GM19372 (cell line): ENCODE measurements around the gene TP63.
A peak's percentile ranks its signal among the peaks of the same experiment; 100 is the strongest.

Source experiments
- ATAC-seq: cut with Tn5 transposase; IDR thresholded peaks from one replicate; pipeline ENCODE4 v1.9.1; 2021; ENCODE audit warnings: mild to moderate bottlenecking, low read depth, moderate library complexity; ENCODE audit not compliant: unreplicated experiment

Gene TP63

GRCh38 chr3:189805375-189806067 lies 174.3 kb downstream of the TP63 start:
- ATAC-seq, result no peak

DNA sequence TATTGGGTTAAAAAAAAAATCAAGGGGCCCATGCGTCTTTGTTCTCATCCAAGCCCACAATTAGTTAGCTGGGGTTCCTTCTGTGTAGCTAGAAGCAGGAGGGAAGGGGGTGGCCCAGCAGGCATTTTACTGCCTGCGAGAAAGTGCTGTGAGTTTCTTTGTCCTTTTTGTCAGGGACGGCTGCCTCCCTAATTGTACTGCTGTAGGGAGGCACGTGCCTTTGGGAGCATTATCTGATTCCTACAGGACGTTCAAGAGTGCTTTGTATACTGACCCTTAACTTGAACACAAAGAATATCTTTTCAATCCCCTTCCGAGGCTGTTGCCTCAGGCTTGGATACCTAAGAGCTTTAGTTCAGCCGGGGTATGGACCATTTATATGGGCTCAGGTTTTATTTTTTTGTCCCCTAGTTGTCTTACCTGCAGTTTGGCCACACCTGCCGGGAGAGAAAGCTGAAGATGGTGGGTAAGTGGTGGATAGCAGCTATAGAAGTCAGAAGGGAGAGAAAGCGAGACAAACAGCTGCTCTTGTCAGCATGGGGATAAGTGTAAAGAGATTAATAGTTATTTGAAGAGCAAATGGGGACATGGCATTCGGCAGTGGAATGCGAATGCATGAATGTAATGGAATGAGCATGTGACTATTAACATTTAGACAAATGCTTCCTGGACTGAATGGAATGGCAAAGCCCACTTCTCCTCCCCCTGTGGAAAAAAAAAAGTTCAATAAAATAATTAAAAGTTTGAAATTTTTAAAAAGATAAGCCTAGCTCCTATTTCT lies 175.2 kb downstream of the TP63 start:
- no peak for ATAC-seq

- no peak for ATAC-seq
Observed at GRCh38 chr3:189808246-189809007, 177.2 kb downstream of the TP63 start.

- no peak for ATAC-seq
Observed at GRCh38 chr3:189809583-189809982, 178.4 kb downstream of the TP63 start.

DNA sequence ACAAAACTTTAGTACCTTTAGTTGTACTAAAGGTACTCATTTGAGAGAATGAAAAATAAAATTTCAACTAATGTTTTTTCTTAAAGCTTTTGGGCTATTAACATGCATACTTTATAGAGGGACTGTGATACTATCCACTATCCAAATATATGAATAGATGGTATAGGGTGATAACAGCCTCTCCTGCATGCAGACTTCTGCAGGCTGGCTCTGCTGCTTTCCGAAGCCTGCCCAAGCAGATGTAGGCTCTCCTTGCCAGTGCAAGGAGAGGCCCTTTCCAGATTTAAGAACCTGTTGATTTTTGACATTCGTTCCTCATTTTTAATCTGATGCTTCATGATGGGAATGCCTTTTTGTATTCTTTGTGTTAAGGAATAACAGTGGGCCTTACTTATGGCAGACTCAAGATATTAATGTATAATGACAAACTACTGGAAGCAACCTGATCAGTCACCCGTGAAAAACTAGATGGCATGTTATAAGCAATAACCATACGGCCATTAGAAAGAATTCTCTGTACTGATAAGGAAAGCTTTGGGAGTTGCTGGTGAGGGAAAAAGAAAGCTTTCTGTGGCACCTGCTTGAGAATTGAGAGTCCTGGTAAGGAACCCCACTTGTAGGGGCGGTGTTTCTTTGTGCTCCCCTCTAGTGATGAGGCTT lies 181.7 kb downstream of the TP63 start:
- no peak for ATAC-seq

- no peak for ATAC-seq
Observed at GRCh38 chr3:189813647-189814240, 182.6 kb downstream of the TP63 start.

- ATAC-seq, result peak; percentile 76
Observed at GRCh38 chr3:189820365-189820720, 189.2 kb downstream of the TP63 start.

GRCh38 chr3:189821262-189821661 lies 190.1 kb downstream of the TP63 start:
- no peak for ATAC-seq

DNA sequence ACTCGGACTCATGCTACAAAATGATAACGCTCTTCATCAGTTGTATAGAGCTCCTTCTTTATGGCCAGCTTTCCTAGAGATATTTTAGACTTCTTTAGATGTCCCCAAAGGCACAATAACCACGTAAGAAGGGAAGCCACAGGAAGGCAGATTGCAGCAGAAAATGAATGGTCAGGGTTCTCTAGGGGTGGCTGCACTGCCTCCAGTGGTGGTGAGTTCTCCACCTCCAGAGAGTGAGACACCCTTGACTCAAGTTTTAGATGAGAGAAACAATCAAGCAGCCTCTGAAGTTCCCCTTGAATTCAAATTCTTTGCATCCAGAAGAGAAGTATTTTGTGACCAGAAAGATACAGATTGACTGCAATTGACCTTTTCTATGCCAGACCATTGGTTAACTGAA lies 191.5 kb downstream of the TP63 start:
- no peak for ATAC-seq

DNA sequence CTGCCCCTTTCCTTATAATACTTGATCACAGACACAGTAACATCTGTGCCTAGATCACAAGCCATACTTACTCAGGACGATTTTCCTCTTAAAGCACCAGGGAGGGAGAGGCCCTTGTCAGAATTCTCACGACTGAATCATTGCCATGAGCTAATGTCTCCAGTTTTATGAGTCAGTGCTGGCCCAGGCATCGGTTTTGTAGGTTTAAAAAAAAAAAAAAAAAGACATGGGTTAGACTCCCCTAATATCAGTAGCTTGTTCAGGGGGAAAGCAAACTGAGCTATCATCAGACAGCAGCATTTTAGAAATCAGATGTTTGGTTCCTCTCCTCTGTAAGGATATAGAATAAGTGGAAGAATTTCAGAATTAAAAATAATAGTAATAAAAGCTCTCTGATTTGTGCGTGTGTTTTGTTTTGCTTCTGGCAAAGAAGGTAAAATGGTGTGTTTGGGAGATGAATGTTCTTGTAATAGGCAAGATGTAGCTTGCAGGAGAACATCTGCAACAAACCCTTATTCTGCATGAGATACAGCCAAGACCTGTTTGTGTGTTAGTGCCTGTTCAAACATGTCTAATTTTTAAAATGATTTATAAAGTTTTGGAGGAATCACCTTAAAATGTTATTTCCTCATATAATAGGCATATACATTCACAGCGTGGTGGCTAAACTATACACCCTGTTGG lies 193.6 kb downstream of the TP63 start:
- no peak for ATAC-seq

GRCh38 chr3:189826566-189826965 lies 195.4 kb downstream of the TP63 start:
- ATAC-seq, result no peak

DNA sequence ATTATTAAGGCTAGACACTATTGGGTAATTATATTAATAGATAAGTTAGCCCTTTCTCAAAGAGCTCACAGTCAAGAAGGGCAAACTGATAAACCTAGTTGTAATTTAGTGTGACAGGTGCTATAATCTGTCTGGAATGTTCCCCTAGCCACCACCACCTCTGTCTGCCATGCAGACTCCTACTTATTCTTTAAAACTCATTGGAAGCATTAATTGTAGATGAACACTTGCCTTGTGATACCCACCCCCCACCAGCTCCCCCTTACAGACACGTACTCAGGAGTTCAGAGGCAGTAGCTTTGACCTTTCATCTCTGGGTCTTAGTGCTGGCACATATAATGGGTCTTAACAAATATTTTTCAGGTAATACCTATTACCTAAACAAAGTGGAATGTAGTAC lies 195.9 kb downstream of the TP63 start:
- ATAC-seq, result no peak

- ATAC-seq, result no peak
Observed at GRCh38 chr3:189830401-189830800, 199.2 kb downstream of the TP63 start.

- no peak for ATAC-seq
Observed at GRCh38 chr3:189833266-189833665, 202.1 kb downstream of the TP63 start.

DNA sequence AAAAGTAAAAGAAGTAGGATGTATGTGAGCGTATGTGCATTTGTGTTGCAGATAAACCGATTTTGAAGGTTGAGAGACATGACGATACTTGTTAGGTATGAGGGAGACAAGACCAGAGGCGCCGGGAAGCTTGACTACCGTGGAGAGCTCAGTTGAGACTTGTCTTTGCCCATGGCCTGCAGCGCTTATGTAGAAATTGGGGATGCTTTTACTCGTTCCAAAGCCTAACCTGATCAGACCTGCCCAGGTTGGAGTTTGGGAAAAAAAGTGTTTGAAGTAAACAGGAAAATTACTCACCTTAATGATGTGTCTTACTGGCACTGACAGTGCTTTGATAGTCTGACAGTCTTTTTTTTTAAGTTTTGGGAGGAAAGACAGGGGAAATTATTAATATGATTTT lies 202.8 kb downstream of the TP63 start:
- no peak for ATAC-seq

DNA sequence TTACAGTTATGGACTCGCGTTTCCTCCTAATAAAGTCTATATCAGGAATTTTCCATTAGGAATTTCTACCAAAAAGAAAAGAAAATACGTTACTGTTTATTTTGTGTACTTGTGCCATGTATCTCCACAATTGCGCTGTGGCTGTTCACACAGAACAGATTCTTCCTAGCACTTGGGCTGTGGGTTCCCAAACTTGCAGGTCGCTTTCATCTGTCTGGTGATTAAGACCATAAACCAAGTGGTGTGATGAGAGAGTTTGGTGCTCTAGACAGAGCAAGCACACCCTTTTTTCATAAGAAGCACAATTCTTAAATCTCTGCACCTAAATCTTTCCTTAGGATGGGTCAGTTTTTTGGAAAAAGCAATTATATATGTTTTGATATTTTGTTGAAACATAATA lies 203.3 kb downstream of the TP63 start:
- no peak for ATAC-seq

DNA sequence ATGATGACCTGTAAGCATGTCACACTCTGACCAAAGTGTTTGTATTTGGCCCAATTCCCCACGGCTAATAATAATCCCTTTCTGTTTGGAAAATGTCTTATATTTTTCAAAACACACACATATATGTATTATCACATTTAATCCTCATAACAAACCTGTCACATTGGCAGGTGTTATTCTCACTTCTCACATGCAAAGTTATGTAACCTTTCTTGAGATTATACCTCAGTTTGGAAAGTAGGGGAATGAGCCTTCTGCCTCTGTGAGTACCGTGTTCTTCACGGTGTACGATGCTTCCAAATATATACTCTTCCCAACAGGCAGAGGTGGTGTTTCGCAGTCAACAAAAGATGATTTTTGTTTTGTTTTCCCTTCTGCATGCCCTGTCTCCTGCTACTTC lies 205.6 kb downstream of the TP63 start:
- ATAC-seq, result no peak

- ATAC-seq, result no peak
Observed at GRCh38 chr3:189838291-189838690, 207.1 kb downstream of the TP63 start.

- no peak for ATAC-seq
Observed at GRCh38 chr3:189839576-189839975, 208.4 kb downstream of the TP63 start.
